GM18858 (cell line): ENCODE results near the gene RNF148.
"Not testable (repeated sequence)": the region's sequence is repeated elsewhere in the genome, so short reads cannot be mapped to it uniquely, and the experiment has no call there.

Experiments
- ATAC-seq: cut with Tn5 transposase; IDR thresholded peaks from one replicate; pipeline ENCODE4 v1.9.1; 2021; ENCODE audit not compliant: unreplicated experiment

Gene RNF148

DNA sequence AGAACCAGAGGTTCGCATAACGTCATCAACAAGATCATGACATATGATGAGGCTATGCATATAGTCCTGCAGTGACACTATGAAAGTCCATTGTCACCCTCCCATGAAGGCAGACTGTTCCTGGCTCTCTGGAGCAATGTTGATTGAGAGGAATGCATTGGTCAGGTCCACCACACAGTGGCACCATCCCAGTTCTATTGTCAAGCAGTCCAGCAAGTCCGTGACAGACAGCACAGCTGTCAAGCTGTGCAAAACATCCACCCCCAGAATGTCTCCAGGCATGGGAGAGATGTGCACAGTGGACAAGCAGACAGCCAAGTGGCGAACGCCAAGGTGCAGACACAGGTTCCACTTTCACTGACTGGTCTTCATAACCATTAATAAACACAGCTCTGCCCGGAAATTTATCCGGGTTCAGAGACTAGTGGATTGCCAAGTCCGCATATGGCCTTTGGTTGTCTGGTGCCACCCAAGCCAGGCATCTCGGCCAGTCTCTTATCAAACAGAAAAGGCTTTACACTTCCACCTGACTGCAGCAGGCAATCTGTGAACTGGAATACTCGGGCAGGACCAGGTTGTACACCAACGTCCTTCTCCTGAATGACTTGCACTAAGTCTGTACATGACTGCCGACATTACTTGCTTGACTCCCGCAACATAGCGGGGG is 11.0 kb downstream of the RNF148 start:
- ATAC-seq = no peak

DNA sequence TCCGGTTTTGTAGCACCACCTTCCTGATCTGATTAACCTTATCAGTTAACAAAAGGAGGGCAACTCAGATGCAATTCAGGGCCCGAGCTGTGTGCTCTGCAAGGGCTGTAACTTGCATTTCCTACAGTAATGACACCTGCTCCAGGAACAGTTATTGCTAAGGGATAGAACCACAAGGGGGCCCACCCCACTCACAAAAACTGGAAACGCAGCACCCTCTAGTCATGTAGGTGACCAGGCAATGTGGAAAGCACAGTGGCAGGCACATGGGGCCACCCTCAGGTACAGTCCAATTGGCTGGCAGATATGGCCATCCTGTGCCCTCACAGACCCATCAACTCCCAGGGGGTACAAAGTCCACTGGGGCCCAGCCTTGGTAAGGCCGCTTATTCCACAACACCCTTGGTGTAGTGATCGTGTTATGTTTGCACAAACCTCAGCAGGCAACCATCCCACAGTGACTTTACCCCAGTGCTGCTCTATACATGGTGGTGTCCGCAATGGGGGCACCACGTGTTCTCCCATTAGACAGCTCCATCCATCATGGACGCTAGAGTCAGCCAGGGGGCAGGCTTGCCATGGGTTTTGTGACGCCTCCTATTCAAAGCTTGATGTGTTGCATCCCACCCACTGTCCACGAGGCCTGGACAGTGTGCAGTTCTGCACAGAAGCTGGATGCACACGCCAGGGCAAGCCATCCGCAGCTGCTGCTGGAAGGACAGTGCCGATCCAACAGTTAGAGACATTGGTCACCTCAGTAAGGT is 13.2 kb downstream of the RNF148 start:
- no peak for ATAC-seq

DNA sequence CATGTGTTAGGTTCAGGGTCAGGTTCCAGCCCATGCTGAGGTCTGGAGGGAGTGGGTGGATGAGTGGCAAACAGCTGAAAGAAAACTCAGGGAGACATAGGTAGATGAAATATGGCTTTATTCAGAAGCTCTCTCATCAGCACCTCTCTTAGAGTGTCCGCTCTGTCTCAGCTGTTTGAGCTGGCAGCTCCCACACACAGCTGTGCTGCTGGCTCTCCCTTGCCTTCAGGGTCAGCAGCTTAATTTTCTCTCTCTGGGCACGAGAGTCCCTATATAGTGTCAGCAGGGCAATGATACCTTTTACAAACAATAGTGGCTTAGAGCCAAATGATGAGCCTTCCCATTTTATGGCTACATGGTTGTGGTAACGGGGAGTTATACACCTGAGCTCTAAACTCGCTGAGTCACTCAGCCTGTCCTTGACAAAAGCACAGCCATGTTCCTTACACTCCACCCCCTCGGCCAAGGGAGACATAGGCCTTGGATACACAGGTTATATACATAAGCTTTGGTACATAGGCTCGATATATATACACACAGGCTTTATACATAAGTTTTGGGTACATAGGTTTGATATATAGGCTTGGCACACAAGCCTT is 14.2 kb downstream of the RNF148 start:
- no peak for ATAC-seq

DNA sequence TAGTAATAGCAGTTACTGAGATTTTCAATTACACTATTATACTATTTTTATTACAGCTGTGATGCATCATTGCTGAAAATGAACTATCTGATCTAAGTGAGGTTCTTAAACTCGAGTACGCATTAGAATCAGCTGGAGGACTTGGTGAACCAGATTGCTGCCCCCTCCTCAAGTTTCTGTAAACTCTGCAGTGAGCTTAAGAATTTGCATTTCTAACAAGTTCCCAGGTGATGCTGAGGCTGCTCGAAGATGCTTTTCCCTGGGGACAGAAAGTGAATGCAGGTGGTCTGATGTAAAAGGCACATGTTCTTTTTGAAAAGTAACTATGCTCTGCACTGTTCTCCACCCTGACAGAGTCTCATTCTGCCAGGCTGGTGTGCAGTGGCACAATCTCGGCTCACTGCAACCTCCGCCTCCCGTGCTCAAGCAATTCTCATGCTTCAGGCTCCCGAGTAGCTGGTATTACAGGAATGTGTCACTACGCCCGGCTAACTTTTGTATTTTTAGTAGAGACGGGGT is 16.3 kb downstream of the RNF148 start:
- no peak for ATAC-seq

DNA sequence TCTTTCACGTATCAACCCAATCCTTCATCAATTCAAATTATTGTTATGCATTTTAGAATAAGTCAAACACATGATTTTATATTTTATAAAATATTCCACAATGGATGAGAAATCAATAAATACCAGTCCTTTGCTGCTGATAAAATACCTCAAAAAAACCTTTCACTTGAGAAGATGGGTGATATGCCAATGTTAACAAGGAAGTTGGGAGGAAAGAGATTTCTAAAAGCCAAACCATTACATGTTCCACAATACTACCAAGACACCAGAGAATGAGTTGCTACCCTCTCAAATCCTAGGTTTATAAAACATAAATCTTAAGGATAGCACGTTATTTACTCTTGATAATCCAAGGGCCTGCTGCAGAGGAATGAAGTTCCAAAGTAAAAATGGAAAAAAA is 18.2 kb downstream of the RNF148 start:
- no peak for ATAC-seq

GRCh38 chr7:122682815-122683550 is 19.7 kb downstream of the RNF148 start:
- ATAC-seq = no peak

DNA sequence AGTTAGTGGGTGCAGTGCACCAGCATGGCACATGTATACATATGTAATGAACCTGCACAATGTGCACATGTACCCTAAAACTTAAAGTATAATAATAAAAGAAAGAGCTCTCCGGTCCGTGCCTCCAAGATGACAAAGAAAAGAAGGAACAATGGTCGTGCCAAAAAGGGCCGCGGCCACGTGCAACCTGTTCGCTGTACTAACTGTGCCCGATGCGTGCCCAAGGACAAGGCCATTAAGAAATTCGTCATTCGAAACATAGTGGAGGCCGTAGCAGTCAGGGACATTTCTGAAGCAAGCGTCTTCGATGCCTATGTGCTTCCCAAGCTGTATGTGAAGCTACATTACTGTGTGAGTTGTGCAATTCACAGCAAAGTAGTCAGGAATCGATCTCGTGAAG is 21.5 kb downstream of the RNF148 start:
- not testable (repeated sequence) for ATAC-seq

DNA sequence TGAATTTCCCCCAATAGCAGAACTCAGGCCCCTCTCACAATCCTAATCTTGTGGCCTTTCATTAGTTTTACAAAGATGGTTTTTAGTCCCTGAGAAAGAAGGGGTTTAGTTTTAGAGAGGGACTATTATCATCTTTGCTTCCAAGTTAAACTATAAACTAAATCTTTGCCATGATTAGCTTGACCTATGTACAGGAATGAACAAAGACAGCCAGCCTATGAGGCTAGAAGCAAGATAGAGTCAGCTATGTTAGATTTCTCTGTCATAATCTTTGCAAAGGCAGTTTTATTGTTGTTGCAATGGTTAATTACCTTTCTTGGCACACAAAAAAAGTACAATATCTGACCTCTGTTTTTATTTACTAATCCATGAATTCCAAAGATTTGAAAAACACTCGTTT is 22.9 kb downstream of the RNF148 start:
- no peak for ATAC-seq

GRCh38 chr7:122679269-122679709 is 23.4 kb downstream of the RNF148 start:
- not testable (repeated sequence) for ATAC-seq

GRCh38 chr7:122677149-122677548 is 25.6 kb downstream of the RNF148 start:
- no peak for ATAC-seq

DNA sequence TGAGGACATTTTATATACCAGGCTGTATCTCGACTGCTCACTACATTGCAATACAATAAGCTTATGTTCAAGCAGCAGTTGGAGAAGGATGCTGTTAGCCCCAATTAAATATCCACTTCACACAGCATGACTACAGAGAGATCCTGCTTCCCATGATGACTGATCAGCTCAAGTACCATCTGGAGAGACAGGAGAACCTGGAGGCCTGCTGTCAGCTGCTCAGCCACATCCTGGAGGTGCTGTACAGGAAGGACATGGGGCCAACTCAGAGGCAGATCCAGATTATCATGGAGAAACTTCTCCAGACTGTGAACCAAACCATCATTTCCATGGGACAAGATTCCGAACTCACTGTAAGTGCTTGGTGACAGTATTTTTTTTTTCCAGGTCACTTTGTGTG is 26.3 kb downstream of the RNF148 start:
- no peak for ATAC-seq

DNA sequence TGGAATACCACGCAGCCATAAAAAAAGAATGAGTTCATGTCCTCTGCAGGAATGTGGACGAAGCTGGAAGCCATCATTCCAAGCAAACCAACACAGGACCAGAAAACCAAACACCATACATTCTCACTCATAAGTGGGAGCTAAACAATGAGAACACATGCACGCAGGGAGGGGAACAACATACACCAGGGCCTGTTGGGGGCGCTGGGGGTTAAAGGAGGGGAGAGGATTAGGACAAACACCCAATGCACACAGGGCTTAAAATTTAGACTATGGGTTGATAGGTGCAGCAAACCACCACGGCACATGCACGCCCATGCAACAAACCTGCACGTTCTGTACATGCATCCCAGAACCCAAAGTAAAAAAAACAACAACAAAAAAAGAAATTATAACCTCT is 27.1 kb downstream of the RNF148 start:
- ATAC-seq = no peak

DNA sequence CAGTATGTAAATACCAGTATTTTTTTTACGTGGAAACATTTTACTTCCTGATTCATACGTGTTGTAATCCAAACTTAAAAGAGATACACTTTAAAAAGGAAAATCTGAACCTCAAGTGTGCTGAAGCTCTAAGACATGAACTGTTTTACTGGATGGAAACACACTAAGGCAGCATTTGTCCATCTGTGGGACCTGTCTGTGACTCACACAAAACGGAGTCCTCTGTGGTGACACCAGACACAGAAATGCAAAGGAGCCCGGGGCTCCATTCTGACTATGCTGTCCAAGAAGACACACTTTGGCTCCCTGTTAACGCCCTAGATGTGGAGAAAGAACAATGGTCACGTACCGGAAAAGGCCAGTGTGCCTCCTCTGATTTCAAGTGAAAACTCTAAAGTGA is 27.7 kb downstream of the RNF148 start:
- no peak for ATAC-seq

GRCh38 chr7:122674502-122674901 is 28.2 kb downstream of the RNF148 start:
- no peak for ATAC-seq

- ATAC-seq = no peak
Measured at GRCh38 chr7:122673951-122674350, 28.8 kb downstream of the RNF148 start.

DNA sequence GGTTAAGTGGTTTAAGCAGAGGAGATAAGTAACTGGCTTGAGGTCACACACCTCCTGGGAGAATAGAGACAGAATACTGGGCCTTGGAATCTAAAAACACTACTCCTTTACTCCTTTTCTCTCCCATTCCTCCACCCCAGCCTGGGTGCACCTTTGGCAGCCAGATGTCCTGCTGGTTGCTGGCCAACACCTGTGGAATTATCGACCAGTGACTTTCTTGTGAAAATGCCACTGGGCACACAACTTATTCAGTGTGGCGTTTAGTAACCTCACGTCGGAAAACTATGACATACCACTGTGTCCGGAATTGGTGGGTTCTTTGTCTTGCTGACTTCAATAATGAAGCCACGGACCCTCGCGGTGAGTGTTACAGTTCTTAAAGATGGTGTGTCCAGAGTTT is 30.2 kb downstream of the RNF148 start:
- ATAC-seq = no peak

DNA sequence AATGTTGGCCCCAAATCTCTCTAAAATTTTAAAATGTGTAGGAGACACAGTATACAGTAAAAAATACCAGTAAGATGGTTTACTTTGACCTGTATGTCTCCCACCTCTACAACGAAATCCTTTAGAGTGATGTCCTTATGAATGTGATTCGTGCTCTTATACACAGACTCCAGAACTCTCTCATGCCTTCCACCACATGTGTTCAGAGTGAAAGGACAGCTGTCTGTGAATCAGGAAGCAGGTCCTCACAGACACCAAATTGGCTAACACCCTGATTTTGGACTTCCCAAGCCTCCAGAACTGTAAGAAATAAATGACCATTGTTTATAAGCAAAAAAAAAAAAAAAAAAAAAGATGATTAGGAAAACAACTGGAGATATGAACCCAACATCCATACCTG is 39.0 kb downstream of the RNF148 start:
- ATAC-seq = no peak

- ATAC-seq = no peak
Measured at GRCh38 chr7:122658856-122659255, 43.9 kb downstream of the RNF148 start.

- ATAC-seq = no peak
Measured at GRCh38 chr7:122653685-122654084, 49.0 kb downstream of the RNF148 start.

GRCh38 chr7:122652876-122653275 is 49.8 kb downstream of the RNF148 start:
- ATAC-seq = no peak
